Cardiac muscle cell (in vitro differentiated cells and primary cell): ENCODE data around the gene TGFB2. TPM values are rescaled to one million over a fixed set of nuclear protein-coding genes. Genes with fewer than 3 reads are reported as not detected.

Experiments
- DNase-seq, 2 donors: peaks; one replicate each; pipeline versions ENCODE4 v3.0.0 to v3.0.0-alpha.2; 2010 to 2017; ENCODE audit warnings: low read depth in 1 of 2, low spot score in 1 of 2
- H3K27ac ChIP-seq: fragments of 200-600 bp; sonication (generic); 2 replicates; pipeline ENCODE4 v1.5.1; 2016
- H3K27me3 ChIP-seq: fragments of 200-600 bp; sonication (generic); 2 replicates; pipeline ENCODE4 v1.6.0; 2016; ENCODE audit warnings: control low read depth
- H3K36me3 ChIP-seq: fragments of 200-600 bp; sonication (generic); 2 replicates; pipeline ENCODE4 v1.5.1; 2016; ENCODE audit warnings: control low read depth
- H3K4me1 ChIP-seq: fragments of 200-600 bp; sonication (generic); 2 replicates; pipeline ENCODE4 v1.8.1; 2017; ENCODE audit warnings: low read depth, mild to moderate bottlenecking, mixed run types
- H3K4me3 ChIP-seq: fragments of 200-600 bp; sonication (generic); 2 replicates; pipeline ENCODE4 v1.5.1; 2016; ENCODE audit warnings: mild to moderate bottlenecking
- H3K9me3 ChIP-seq: fragments of 200-600 bp; sonication (generic); 2 replicates; pipeline ENCODE4 v1.5.1; 2017; ENCODE audit warnings: low read depth, mild to moderate bottlenecking, control low read depth
- CTCF ChIP-seq: IDR thresholded peaks from 2 replicates; pipeline ENCODE4 v1.5.1; 2012; ENCODE audit warnings: low read depth, mild to moderate bottlenecking, low read length
- polyA plus RNA-seq: library from polyadenylated mRNA; unstranded; fragments of >200 nt; fragmentation: Nextera tagmentation; extraction: Ambion mirVana; gene quantifications from 2 replicates; pipeline ENCODE4 v1.2.1, GENCODE V29; 2016
- total RNA-seq: library from RNA; depleted of rRNA; stranded (reverse); fragments of >200 nt; gene quantifications from 2 replicates; pipeline ENCODE4 v1.2.3, GENCODE V29; 2016

Gene TGFB2
- total and polyA plus RNA-seq, 2 experiments from 2014 or later = 132 to 171 TPM

- peaks cover 27% of the 10 kb centered on the region for H3K4me1 ChIP-seq
- TF ChIP-seq CTCF = peak; percentile 62
- peak; percentile 54 to 77 for DNase-seq
- no peak overlapping the region for H3K4me3 ChIP-seq
- H3K27ac ChIP-seq = no peak overlapping the region
- no peaks in the 10 kb centered on the region for H3K9me3 ChIP-seq
- no peaks in the 10 kb centered on the region for H3K36me3 ChIP-seq
- no peaks in the 10 kb centered on the region for H3K27me3 ChIP-seq
These were observed 45.7 kb upstream of the TGFB2 start for GRCh38 chr1:218299416-218299815.

GRCh38 chr1:218301217-218301616, 43.9 kb upstream of the TGFB2 start:
- peaks cover 40% of the 10 kb centered on the region for H3K4me1 ChIP-seq

GRCh38 chr1:218302155-218302554, 43.0 kb upstream of the TGFB2 start:
- H3K9me3 ChIP-seq = no peaks in the 10 kb centered on the region
- H3K27me3 ChIP-seq = no peaks in the 10 kb centered on the region
- no peaks in the 10 kb centered on the region for H3K36me3 ChIP-seq
- H3K4me3 ChIP-seq = no peak overlapping the region
- no peak for TF ChIP-seq CTCF
- DNase-seq = no peak
- H3K27ac ChIP-seq = no peak overlapping the region
- peaks cover 48% of the 10 kb centered on the region for H3K4me1 ChIP-seq

More at GRCh38 chr1:218301217-218301616, 43.9 kb upstream of the TGFB2 start:
- DNase-seq = no peak
- H3K9me3 ChIP-seq = no peaks in the 10 kb centered on the region
- no peaks in the 10 kb centered on the region for H3K27me3 ChIP-seq
- no peak for TF ChIP-seq CTCF
- no peak overlapping the region for H3K27ac ChIP-seq
- no peak overlapping the region for H3K4me3 ChIP-seq
- H3K36me3 ChIP-seq = no peaks in the 10 kb centered on the region

DNA sequence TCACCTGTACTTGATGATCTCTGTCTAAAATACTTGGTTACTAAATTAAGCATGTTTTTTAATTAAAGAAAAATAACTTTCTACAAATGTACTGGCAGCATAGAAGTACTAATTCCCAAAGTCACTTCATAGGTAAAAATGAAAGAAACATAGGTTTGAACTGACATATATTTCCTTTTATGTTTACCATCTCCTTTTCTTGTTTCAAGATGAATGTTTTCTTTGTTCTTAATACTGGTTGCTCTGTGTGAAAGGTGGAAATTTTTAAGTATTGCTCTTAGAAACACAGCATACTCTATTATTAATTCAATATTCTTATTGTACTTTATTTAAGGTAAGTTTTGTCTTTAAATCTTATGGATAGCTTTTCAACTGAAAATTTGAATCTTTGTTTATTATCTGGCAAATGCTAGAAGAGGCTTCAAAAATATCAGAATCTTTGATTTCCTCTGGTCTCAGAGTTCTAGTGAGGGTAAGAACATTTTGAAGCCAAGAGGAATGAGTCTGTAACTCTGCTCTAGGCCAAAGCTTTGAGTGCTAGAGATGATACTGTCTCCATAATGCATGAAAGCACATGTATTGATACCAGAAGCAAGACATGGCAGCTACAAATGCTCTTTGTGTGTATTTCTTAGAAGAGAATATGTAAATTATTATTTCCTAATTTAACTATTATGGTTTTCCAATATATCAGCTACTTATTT, 41.8 kb upstream of the TGFB2 start:
- no peaks in the 10 kb centered on the region for H3K9me3 ChIP-seq
- H3K36me3 ChIP-seq = no peaks in the 10 kb centered on the region
- no peaks in the 10 kb centered on the region for H3K27me3 ChIP-seq
- peak overlapping the region; percentile 88 for H3K27ac ChIP-seq
- no peak overlapping the region for H3K4me3 ChIP-seq
- no peak for TF ChIP-seq CTCF
- DNase-seq = no peak
- H3K4me1 ChIP-seq = peaks cover 53% of the 10 kb centered on the region

DNA sequence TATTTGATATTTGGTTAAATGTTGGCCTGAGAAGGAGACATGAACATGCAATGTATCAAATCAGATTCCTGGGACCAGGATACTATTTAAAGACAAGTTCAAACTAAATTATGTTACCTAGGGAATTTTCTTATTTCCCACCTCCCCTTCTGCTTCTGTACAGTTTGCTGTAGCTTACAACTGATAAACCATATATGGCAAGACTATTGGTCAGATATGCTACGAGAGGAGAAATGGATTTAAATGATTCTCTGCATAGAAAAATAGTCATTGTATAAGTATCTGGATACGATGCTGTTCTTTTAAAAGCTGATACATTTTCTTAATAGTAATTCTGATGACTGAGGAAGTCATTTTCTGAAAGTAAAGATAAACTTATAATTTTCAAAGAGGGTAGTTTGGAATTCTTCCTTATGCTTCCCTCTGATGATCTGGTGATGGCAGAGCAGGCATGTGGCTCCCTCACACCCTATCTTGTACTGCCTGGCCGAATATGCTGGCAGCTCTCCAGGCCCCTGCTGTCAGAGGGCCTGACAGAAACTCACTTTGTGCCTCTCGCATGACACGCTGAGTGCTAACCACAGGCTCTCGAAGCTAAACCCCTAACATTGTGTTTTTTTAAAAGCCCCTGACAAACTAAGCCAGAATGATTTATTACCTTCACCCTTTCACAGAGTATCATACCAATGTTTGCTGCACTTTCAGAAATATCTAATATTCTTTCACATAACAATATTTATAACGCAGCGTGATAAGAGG, 40.7 kb upstream of the TGFB2 start:
- peak; percentile 64 to 95 for DNase-seq

More for the DNA sequence above, 40.7 kb upstream of the TGFB2 start:
- TF ChIP-seq CTCF = no peak
- H3K4me1 ChIP-seq = peaks cover 53% of the 10 kb centered on the region
- H3K36me3 ChIP-seq = no peaks in the 10 kb centered on the region
- no peak overlapping the region for H3K4me3 ChIP-seq
- no peaks in the 10 kb centered on the region for H3K27me3 ChIP-seq
- H3K27ac ChIP-seq = peak overlapping the region; percentile 88
- H3K9me3 ChIP-seq = no peaks in the 10 kb centered on the region
